ENCODE data around the gene BTN3A1. TPM values are rescaled to one million over a fixed set of nuclear protein-coding genes. Genes with fewer than 3 reads are reported as not detected.
"Not testable (repeated sequence)": the region's sequence is repeated elsewhere in the genome, so short reads cannot be mapped to it uniquely, and the experiment has no call there.

BTN3A1 gene
- total RNA-seq, 1 experiment from 2014 or later: 4.5 TPM

GRCh38 chr6:26414281-26414680 is 12.2 kb downstream of the BTN3A1 start:
- DNase-seq (ENCODE audit: low spot score): no peak

- DNase-seq (ENCODE audit: low spot score): no peak
Measured at GRCh38 chr6:26415036-26415614, 13.1 kb downstream of the BTN3A1 start.

- DNase-seq (ENCODE audit: low spot score): no peak
Measured at GRCh38 chr6:26415791-26416190, 13.7 kb downstream of the BTN3A1 start.

DNA sequence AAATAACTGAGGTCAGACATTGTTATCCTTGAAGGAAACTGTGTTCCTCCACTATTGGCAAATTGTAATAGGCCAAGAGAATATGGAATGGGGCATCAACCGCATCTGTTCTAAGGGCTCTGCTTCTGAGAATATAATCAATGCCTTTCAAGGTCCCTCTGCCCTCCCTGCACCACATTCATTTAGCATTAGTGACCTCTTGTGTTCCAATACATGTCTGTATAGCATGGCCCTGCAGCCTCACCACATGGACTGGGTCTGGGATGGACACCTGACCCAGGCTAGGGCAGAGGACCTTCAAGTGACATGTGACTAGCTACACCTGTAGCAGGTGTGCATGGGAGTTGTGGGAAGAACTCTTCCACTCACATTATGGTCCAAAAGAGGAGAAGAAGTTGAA is 14.2 kb downstream of the BTN3A1 start:
- DNase-seq (ENCODE audit: low spot score): no peak

- not testable (repeated sequence) for DNase-seq (ENCODE audit: low spot score)
Measured at GRCh38 chr6:26418077-26418476, 16.0 kb downstream of the BTN3A1 start.

DNA sequence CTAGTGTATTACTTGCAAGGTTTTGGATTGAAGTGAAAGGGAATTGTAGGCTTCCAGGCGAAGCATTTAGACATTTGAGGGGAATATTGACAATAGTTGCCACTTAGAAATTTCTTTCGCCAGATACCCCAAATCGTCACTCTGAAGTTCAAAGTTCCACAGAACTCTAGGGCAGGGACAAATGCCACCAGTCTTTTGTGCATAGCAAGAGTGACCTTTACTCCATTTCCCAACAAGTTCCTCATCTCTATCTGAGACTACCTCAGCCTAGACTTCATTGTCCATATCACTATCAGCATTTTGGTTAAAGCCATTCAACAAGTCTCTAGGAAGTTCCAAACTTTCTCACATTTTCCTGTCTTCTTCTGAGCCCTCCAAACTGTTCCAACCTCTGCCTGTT is 16.7 kb downstream of the BTN3A1 start:
- DNase-seq (ENCODE audit: low spot score): not testable (repeated sequence)

DNA sequence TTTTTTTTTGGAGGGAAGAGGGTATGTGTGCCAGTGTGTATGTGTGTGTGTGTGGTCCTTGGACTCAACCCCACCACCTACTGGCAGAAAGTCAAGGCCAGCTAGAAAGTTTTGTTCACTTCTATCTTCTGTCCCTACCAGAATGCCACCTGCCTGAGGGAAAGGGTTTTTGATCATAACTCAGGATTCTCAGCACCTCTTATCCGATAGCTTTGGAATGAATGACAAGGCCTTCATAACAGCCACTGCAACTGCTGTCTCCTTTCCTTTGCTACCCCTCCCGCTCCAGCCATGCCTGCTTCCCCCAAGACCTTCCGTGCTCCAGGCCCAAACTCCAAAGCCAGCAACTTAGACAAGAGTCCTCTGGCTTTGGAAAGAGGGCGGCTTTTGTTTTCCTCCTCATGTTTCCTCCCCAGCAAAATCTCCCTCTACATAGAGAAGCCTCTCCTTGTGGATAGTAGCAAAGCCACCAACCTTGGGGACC is 18.7 kb downstream of the BTN3A1 start:
- peak; percentile 72 for DNase-seq (ENCODE audit: low spot score)

DNA sequence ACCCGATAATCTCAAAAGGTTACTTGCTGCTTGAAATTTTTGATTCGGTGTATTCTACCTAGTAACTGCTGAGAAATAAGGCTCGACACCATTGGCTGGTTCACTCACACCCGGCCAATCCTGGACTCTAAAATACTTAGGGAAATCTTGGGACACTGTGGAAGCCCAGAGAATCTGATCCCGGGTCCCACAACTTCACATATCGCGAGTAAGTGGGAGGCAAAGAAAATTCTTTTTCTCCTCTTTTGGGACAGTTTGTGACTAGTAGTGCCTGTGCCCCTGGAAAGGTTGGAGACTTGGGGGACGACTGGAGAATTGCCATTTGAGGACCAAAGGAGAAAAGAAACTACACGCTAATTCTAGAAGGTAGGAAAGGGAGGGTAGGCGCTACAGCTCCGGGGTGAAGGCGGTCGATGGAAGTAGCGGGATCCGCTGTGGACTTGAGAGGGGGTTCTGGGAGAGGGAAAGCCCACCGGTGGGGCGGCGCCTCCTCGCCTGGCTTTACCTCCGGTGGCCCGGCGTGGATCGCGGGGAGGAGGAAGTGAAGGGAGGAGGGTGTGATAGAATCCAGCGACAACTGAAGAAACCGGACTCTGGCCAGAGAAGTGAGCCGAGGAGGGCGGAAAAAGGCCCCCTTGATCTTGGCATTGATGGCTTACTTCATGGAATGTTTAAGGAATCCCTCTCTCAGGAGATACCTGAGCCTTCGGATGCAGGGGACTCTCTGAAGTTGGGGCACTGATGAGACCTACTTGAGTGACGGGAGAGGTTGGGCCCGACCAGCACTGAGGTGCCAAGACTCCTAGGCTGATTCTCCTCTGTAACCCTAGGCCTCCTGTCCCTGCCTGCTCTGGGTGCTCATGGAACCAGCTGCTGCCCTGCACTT is 19.4 kb downstream of the BTN3A1 start:
- peak; percentile 88 for DNase-seq (ENCODE audit: low spot score)

DNA sequence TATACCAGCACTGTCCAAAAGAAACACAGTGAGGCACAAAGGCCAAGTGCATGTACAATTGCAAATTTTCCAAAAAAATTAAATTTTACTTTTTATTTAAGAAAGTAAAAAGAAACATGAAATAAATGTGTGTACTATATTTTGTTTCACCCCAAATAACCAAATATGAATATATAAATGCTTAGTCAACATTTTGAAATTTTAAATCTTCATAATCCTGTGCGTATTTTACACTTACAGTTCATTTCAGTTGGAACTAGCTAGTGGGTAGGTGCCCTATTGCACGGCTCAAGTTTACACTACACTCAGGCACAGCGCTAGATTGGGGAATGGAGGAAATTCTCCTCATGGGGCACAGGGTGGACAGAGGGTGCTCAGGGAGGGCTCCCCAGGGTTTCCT is 20.3 kb downstream of the BTN3A1 start:
- DNase-seq (ENCODE audit: low spot score): no peak

GRCh38 chr6:26426691-26427450 is 24.8 kb downstream of the BTN3A1 start:
- DNase-seq (ENCODE audit: low spot score): no peak

DNA sequence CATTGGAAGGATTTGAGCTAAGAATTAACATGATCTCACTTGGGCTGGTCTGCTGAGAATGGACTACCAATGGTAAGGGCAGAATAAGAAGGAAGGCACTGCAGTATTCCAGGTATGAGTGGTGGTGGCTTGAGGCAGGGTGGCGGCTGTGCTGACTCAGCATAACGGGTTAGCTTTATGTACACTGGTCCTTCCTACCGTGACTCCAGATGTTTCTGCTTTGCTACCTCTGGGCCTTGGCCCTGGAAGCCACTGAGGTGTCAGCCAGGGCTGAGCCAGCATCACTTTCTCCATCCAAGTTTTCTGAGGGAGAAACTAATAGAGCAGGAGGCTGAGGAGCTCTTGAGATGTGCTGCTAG is 25.4 kb downstream of the BTN3A1 start:
- DNase-seq (ENCODE audit: low spot score): no peak

DNA sequence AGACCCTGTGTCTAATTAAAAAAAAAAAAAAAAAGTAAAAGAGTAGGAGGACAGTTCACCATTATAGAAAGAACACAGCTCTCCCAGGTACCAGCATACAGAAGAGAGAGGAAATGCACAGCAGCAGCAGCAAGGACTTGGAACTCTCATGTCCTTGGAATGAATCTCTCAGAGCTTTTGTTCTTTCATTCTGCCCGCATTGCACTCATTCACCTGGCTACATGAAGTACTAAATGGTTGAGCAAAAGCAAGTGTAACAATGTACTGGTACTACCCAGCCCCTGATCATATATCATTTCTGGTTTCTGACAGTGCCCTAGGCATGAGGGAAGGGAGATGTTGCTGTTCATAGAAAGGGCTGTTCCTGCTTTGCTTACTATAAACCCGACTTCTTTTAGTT is 26.1 kb downstream of the BTN3A1 start:
- DNase-seq (ENCODE audit: low spot score): no peak

DNA sequence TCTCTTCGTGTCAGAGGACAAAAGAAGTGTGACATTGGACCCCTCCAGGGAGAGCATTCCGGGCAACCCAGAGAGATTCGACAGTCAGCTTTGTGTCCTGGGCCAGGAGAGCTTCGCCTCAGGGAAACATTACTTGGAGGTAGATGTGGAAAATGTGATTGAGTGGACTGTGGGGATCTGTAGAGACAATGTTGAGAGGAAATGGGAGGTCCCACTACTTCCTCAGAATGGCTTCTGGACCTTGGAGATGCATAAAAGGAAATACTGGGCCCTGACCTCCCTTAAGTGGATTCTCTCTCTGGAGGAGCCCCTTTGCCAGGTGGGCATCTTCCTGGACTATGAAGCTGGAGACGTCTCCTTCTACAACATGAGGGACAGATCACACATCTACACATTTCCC is 28.7 kb downstream of the BTN3A1 start:
- no peak for DNase-seq (ENCODE audit: low spot score)

GRCh38 chr6:26431258-26432172 is 29.4 kb downstream of the BTN3A1 start:
- no peak for DNase-seq (ENCODE audit: low spot score)

- no peak for DNase-seq (ENCODE audit: low spot score)
Measured at GRCh38 chr6:26432627-26433201, 30.6 kb downstream of the BTN3A1 start.

DNA sequence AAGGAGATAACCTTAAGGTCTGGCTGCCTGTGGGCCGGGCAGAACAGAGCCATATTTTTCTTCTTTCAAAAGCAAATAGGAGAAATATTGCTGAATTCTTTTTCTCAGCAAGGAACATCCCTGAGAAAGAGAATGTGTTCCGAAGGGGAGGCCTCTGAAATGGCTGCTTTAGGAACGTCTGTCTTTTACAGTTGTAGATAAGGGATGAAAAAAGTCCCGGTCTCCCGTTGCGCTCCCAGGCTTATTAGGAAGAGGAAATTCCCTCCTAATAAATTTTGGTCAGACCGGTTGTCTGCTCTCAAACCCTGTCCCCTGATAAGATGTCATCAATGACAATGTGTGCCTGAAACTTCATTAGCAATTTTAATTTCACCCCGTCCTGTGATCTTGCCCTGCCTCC is 31.6 kb downstream of the BTN3A1 start:
- not testable (repeated sequence) for DNase-seq (ENCODE audit: low spot score)

GRCh38 chr6:26436018-26436417 is 33.9 kb downstream of the BTN3A1 start:
- DNase-seq (ENCODE audit: low spot score): no peak

DNA sequence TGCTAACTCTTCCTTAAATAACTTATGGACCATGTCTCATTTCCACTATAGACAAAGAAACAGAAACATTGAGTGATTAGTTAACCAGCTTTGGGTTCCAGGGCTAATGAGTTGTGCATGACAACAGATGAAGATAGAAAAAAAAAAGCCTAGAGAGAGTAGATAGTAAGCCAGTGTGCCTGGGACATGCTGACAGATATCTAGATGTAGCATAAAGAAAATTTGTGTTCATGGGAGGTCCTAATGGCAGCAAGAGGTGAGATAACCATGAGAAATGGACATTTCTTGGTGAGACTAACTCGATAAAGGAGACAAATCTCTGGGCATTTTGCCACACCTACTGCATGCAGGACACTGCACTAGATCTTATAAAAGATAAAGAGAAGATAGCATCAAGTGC is 35.5 kb downstream of the BTN3A1 start:
- no peak for DNase-seq (ENCODE audit: low spot score)

DNA sequence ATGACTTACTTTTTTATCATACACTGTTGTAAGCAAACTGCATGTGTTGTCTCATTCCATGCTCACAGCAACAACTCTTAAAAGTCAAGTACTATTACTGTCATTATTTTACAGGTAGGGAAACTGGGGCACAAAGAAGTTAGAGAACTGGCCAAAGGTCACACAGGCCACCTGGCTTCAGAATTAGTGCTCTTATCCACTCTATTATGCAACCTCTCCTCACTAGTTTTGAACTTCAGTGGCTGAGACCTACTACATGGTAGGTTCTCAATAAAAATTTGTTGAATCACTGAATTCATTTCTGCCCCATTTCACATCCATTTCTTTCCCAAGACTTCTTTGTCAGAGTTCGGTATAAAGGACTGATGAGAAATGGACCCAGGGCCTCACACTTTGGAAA is 35.9 kb downstream of the BTN3A1 start:
- DNase-seq (ENCODE audit: low spot score): no peak

DNA sequence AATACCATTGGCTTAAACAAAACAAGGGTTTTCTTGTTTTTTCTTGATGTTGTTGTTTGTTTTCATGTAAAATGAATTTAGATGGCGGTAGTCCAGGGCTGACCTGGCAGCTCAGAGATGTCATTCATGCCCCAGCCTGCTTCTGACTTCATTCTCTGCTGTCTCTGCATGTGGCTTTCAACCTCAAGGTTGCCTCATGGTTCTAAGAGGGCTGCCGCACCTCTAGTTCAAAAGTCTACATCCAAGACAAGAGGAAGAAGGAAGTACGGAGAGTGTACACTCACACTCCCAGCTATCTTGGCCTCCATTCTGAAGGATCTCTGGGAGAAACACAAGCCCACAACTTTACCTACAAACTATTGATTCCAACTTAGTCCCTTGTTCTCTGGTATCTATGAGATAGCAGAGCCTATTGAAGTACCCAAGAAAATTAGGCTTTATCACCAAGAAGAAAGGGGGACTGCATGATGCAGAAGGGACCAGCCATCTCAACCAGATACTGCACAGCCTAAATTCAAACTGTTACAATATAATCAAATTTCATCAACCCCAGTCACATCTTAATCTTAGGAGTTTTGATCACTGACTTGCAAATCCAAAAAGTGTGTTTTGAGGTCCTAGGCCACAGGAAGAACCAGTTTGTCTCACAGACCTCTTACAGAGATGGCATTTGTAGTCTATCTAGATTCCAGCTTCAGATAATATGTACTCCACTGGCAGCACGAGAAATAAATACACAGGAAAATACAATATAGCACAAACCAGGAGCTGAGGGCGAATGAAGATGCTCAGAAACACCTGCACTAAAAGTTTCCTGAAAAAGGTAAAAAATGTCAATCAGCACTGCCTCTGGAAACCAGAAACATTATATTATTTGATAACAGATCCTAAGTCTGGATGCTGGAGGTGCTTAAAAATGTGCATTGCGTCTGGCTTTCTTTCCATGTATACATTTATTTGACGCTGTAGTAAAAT is 37.4 kb downstream of the BTN3A1 start:
- DNase-seq (ENCODE audit: low spot score): no peak
